Activated T-cell treated with anti-CD3 and anti-CD28 coated beads for 1 hour (primary cell): ENCODE measurements around the gene SARDH.

ENCODE experiments used
- DNase-seq: peaks from one replicate; pipeline ENCODE4 v3.0.0-alpha.2; 2020; ENCODE audit warnings: low read depth

SARDH gene

DNA sequence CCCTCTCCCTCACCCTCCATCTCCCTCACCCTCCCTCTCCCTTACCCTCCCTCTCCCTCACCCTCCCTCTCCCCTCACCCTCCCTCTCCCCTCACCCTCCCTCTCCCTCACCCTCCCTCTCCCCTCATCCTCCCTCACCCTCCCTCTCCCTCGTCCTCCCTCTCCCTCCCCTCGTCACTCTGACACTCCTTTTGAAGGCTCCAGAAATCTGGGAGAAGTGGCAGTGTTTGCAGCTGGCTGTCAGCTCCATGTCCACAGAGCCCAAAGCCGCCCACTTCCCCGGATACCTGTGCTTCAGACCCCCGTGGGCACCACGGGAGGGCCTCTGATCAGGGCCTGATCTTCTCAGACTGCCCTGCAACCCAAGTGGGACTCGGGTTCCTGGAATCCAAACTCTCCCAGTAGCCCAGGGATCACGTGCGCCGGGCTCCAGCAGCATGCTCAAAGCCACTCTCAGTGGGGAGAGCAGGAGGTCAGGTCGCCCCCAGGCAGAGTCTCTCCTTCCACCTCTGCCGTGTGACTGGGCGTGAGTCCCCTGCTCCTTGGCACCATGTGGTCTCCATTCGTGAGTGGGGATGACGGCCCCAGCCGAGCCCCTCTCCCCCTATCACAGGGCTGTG lies 68.9 kb downstream of the SARDH start:
- DNase-seq = no peak

DNA sequence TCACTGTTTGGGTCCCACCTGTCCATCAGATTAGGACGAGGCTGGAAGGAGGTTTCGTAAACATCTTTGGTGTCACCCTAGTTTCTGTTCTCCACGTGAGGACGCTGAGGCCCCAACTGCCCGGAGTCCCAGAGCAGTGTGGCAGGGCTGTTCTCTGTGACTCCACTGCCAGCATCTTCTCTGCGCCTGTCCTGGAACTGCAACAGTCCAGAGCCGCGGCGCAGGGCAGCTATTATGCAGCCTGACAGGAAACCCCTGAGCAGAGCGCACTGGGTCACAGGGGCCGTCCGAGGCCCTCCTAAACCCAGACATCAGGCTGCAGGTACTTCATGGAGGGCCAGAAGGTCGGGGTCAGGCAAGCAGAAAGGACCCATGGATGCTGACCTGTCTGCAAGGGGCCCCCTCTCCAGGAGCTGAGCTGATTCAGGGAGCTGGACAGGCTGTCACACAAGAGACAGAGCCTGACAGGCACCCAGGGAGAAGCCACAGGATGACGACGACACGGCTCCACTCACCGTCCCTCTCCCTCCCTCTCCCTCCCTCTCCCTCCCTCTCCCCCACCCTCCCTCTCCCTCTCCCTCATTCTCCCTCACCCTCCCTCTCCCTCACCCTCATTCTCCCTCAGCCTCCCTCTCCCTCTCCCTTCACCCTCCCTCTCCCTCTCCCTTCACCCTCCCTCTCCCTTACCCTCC lies 70.2 kb downstream of the SARDH start:
- no peak for DNase-seq

DNA sequence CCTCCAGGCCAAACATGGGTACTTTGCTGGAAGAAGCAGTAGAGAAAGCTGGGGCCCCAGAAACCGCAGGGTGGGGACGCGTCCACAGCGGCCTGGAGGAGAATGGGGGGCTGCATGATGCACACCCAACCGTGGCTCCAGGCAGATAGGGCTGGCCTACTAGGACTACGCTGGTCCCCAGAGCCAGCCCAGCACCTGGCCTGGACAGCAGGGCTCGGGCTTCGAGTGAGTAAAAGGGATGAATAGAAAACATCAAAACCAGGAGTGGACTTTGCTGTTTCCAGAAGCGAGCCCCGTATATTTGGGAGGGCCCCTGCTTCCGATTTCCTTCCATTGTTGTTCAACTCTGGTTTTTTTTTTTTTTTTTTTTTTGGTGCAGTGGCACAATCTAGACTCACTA lies 71.3 kb downstream of the SARDH start:
- DNase-seq = no peak

DNA sequence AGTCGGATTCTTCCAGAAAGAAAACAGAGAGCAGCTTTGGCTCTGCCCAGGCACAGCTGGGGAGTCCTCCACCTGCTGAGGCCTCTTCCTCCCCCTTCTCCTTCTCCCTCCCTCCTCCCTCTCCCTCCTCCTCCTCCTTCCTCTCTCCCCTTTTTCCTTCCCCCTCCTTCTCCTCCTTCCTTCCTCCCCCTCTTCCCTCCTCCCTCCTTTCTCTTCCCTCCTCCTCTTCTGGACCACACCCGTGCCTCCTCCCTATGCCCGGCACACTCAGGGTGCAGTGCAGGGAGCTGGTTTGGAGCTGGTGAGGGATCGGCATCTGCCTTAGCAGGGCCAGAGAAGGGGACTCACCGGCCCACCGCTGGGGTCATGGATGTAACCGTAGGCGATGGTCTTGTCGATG lies 71.8 kb downstream of the SARDH start:
- DNase-seq = no peak

DNA sequence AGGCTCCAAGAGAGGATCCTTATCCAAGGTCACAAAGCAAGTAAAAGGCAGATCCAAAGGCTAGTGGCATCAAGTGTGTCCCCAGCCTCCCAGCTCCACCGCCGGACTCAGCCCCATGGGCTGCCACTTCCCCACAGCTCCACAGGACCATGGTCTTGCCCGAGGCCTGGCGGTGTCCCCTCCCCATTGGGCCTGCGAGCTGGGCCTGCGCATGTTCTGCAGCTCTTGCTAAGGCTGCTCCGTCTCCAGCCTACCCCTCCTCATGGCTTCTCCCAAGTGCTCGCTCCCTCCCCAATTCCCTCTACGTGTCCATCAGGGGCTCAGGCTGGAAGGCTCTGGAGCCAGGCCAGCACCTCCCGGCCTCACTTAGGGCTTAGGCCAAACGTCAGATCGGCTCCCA lies 72.6 kb downstream of the SARDH start:
- DNase-seq = no peak

DNA sequence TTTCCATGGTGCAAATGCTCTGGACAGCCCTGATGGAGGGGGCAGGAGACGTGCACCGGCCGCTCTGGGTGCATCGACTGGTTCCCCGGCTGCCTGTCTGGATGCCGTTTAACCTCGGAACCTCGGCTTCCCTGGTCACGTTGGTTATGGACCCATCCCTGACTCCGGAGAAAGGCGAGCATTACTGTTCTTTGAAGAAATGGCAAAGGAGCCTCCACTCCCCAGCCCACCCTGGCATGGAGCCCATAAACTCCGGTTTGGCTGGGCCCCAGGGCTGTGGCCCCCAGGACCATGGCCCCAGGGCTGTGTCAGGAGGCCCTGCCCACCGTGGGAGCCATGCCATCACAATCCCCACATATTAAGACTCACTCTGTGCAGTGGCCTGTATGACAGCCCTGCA lies 73.1 kb downstream of the SARDH start:
- no peak for DNase-seq

DNA sequence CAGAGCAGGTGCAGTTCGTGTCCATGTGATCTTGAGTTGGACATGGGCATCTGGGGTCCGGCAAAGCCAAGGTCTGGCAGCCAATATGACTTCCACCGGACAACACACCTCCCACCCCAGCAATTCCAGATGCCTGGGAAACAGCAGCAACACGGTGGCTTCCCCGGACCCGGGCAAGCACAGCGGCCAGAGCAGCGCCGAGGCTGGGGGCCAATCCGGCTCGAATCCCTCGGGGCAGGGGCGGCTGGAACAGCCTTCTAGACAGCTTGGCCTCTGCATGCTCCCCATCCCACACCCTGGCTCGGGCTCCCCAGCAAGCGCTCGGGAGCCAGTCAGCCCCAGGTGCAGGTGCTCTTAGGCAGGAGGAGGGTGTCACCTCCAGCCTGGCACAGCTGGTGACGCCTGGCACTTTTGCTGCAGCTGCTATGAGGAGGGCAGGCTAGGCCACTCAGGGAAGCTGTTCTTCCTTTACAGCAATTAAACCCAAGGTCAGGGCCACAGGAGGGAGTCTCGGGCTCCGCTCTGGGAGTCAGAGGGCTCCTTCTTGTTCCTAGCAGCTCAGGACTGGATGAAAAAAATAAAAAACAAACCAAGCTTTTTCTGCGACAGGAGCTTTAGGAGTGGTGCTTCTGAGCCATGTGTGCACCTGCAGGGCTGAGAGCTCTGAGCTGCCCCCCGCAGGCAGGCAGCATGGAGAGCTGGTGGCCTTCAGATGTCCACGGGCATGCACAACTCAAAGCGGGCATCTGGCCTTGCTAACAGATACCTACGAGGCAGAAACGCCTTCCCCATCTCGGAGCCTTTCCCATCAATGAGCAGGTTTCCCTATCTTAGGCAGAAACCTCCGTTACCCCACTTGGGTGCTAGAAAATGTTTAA lies 73.7 kb downstream of the SARDH start:
- no peak for DNase-seq

DNA sequence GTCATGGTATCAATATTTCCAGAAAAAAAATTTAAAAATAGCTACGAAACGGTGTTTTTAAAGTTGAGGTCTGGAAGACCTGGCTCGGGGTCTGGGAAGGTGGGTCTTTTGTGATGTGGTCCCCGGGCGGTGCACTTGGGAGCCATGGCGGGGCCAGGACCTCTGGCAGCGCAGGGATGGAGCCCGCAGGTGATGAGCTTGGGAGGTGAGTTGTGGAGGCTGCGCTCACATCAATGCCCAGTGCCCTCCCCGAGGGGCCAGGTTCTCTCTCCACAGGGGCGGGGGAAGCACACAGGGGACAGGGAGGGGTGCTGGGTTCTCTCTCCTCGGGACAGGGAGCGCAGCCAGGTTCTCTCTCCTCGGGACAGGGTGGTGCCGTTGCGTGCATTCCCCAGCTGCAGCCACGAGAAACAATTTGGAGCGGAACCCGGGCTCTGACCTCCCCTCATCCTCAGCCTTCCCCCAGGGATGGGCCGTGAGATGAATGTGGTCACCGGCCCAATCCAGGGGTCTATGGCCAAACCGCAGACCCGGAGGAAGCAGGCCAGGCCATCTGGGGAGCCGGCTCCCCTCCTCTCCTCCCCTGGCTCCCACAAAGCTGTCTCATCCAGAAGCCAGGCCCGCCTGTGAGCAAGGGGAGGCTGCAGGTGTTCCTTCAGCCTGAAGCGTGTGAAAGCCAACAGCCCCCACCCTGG lies 76.2 kb downstream of the SARDH start:
- DNase-seq = no peak

DNA sequence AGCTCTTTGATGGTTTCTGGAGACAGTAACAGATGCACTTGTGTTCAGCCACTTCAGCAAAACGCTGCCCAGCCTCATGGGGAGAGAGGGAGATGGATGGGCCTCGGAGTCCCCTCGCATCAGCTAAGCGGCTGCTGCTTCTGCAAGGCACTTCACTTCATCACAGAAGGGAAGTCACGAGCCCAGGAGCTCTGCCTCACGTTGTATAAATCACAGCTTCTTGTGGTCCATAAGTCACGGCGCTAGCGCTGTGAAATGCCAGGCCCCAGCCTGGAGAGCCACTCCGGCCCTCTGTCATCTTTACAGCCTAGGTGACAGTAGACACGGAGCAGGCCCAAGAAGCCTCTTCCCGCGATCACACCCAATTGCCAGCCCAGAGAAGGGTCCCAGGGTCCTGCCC lies 78.6 kb downstream of the SARDH start:
- DNase-seq = no peak

DNA sequence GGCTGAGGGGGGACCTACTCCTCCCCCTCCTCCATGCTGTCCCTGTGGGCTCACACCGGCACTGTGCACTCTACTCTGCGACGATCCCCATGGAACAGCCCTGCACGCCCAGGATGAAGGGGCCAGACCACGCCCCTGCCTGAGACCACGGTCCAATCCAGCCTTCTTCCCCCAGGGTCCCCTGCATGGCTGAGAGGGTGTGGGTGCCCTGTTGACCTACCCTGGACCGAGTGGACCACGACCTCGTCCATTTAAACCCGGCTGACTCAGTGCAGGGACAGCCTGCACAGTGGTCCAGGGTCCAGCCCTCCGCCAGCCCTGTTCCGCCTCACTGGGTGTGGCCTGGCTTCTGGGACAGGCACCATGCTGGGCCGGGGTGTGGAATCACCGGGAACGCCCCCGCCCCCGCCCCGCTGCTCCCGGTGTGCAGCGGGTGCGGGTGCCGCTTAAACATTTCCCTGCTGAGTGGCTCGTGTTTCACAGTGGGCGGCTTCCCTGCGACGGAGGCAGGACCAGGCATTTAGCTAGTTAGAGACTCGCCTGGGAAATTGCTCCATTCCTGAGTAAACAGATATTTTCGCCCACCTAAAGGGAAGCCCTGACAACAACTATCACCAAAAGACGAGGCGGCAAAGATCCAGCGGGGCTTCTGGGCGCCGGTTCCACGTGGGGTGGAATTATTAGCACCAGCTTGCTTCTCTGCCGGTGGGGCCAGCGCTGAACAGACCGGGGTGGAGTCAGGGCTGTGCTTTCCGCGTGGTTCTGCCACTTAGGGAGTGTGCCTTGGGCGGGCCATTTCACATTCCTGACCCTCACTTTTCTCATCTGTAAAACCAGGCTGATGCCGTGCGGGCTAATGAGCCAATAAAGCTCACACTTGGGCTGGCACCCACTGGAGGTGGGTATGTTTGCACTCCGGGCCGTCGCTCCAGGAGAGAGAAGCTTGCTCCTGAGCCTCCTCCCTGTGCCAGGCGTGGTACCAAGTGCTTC lies 79.4 kb downstream of the SARDH start:
- no peak for DNase-seq

DNA sequence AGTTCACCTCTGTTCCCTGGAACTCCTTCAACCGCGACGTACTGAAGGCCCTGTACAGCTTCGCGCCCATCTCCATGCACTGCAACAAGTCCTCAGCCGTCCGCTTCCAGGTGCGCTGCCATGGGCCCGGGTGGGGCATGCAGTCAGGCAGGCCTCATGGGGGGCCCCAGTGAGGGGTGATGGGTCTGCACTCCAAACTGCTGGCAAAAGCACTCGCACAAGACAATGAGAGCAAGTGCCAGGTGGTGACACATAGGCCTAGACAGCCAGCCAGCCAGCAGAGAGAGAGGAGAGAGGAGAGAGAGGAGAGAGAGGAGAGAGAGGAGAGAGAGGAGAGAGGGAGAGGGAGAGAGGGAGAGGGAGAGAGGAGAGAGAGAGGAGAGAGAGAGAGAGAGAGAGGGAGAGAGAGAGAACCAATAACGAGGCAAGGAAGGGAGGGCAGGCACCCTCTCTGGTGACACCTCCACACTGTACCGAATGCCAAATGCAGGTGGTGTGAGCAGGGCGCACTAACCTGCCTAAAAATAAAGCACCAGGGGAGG lies 81.0 kb downstream of the SARDH start:
- DNase-seq = no peak

DNA sequence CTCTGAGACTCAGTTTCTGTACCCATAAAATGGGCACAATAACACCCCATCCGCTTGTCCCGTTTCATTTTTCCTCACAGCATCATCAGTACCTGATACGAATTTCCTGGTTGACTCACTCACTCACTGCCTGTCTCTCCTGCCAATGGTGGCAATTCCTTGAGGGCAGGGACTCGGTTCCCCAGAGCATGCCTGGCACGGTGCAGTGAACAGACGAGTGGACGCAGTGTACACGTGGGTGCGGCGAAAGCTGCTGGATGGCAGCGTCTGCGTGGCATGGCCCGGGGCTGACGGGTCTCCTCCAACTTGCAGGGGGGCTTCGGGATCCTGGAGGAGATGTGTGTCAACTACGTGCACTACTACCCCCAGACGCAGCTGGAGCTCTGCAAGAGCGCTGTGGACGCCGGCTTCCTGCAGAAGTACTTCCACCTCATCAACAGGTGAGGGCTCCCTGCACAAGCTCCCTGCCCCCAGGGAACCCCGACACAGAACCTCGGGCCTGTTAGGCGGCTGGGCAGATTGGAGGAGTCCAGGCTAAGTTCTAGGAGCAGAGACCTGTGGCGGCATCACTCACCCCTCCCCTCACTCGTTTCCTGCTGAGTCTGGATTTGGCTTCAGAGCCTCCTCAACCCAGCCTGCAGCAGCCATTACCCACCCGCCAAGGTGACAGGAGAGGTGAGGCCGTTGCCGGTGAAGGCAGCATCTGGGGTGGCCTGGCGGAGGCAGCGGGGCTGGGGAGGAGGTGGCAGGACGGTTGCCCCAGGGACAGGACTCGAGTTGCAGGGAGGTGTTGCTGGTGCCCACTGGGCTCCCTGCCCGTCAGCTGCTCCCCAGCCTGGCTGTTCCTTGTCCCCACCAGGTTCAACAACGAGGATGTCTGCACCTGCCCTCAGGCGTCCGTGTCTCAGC lies 81.7 kb downstream of the SARDH start:
- DNase-seq = peak; percentile 42

DNA sequence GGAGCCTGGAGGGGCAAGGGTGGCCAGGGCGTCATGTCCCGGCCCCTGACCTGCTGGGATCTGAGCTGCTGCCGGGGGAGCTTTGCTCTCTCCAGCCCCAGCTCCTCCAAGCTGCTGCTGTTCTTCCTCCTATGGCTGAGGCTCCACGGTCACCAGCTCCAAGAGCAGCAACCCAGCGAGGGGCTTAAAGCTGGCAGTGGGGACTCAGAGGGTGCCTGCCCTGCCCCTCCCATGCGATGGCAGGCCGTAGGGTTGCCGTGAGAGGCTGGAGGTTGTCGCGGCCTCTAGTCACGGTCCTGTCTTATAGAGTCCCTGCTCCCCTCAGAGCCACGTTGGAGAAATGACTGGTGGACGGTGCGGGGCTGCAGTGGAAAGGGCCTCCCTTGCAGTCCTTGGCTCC lies 82.5 kb downstream of the SARDH start:
- no peak for DNase-seq

DNA sequence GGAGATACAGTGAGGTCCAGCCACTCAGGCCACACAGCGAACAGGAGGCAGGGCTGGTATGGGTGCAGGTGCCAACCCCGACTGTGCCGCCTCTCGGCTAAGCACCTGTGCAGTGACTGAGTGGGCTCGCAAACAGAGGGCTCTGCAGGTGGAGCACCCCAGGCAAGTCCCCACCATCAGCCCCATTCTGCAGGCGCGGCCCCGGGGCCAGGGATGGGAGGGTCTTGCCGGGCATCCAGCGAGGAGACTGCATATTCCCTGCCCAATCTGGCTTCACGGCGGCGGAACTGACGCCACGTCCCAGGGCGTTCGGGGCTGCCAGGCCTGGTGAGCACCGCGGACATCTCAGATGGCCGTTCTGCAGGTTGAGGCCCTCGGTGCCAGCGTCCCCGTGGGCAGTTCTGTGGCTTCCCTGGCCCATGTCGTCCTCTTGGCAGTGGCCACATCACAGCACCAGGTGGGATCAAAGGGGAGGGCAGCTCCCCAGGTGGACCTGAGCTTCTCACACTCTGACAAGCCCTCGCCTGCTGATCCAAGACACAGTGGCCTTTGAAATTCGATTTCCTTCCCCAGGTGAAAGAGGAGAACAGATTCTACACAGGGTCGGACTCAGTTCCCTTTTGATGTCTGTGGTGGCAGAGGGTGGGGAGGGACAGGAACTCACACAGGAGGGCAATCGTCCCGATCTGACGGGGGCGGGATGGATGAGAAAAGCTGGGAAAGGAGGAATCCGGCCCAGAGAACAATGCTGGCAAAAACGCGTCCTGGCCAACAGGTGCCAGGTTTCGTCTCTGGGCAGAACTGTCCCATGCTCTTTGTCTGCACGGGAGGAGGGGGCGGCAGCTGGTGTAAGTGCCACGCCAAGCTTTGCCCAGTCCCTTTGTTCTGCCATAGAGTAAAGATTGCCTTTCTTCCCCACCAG lies 83.2 kb downstream of the SARDH start:
- DNase-seq = no peak

DNA sequence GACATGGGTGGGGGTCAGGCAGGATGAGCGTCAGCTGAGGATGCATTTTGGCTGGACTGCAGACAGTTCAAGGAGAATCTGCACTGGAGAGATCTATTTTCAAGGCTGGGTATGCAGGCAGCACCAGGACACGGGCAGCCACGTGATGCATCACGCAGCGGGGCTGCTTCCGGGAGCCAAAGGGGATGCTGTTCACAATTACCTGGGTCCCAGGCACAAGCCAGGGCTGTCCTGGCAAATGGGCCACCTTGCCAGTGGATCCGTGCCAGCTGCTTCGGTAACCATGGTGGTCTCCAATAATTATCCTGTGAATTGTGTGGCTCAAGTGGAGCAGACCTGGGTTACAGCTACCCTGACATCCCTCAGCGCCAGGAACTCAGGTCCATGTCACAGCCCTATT lies 84.5 kb downstream of the SARDH start:
- no peak for DNase-seq

DNA sequence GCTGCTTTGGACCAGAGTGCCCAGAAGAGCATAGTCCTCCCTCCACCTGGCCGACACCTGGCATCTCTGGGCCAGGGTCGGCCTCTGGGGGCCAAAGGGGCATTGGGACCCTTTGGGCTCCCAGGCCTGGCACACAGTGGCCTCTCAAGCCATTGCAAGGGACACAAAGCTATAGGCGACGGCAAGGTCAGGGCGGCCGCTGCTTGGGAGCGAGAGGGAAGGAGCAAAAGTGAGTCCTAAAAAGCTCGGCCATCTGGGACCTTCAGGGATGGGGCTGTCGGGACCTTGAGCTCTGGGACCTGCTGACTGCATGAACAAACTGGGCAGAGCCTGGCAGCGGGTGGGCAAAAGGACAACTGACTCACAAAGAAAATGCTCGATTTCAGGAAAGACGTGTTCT lies 88.1 kb downstream of the SARDH start:
- DNase-seq = no peak

DNA sequence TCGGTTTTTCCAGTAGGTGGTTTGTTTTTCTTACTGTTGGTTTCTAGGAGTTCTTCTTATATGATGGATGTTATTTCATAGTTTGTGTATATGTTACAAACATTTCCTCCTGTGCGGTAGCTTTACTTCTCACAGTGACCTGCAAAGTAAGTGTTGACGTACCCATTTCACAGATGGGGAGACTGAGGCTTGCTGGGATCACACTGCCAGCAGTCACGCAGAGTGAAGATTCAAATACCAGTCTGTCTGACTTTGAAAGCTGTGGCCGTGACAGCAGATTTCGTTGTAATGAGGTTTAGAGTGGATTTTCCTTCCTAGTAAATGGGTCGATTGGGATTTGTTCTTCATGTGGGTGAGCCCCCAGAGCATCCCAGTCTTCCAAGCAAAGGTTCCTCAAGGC lies 89.0 kb downstream of the SARDH start:
- DNase-seq = no peak

DNA sequence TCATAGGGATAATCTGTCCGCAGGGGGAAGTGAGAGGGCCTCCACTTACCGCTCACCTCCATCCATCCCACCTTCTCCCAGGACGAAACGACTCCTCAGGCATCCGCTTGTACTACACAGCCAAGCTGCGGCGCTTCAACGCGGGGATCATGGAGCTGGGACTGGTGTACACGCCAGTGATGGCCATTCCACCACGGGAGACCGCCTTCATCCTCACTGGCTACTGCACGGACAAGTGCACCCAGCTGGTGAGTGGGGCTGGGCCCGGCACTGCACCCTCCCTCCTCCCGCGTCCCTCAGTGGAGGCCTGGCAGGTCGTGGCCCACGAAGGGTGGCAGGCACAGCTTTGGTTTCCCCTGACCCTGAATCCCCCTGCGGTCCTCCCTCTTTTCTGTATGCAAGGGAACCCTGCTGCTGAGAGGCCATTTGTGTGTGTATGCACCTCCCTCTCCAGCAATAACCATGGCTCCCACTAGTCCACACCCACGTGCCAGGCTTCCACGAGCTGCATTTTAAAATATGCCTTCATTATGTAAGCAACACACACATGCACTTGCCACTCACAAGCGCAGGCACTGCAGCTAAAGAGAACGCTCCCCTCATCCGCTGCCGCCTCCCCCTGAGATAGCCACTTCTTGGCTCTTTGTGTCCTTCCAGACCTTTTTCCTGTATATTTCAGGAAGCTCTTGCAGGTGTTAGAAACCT lies 90.2 kb downstream of the SARDH start:
- no peak for DNase-seq
